HG03460 (cell line): ENCODE results near the gene AMPH.
"Not testable (repeated sequence)": the region's sequence is repeated elsewhere in the genome, so short reads cannot be mapped to it uniquely, and the experiment has no call there.

Experiments used
- ATAC-seq: cut with Tn5 transposase; IDR thresholded peaks from one replicate; pipeline ENCODE4 v1.9.1; 2021; ENCODE audit not compliant: unreplicated experiment

Gene AMPH

GRCh38 chr7:38354271-38354851 lies 276.8 kb downstream of the AMPH start:
- ATAC-seq = not testable (repeated sequence)

GRCh38 chr7:38353431-38353881 lies 277.7 kb downstream of the AMPH start:
- ATAC-seq = peak; percentile 51

- no peak for ATAC-seq
Observed at GRCh38 chr7:38351601-38352000, 279.6 kb downstream of the AMPH start.

GRCh38 chr7:38350777-38351176 lies 280.4 kb downstream of the AMPH start:
- ATAC-seq = not testable (repeated sequence)

- peak; percentile 58 for ATAC-seq
Observed at GRCh38 chr7:38349869-38350583, 281.1 kb downstream of the AMPH start.

- peak; percentile 25 for ATAC-seq
Observed at GRCh38 chr7:38349126-38349795, 281.9 kb downstream of the AMPH start.

GRCh38 chr7:38345299-38346172 lies 285.6 kb downstream of the AMPH start:
- ATAC-seq = peak; percentile 64

- peak; percentile 51 for ATAC-seq
Observed at GRCh38 chr7:38344741-38345140, 286.4 kb downstream of the AMPH start.

GRCh38 chr7:38342135-38342534 lies 289.0 kb downstream of the AMPH start:
- not testable (repeated sequence) for ATAC-seq

- ATAC-seq = not testable (repeated sequence)
Observed at GRCh38 chr7:38341172-38341705, 289.9 kb downstream of the AMPH start.

GRCh38 chr7:38339953-38340819 lies 291.0 kb downstream of the AMPH start:
- no peak for ATAC-seq

- not testable (repeated sequence) for ATAC-seq
Observed at GRCh38 chr7:38336148-38336515, 295.0 kb downstream of the AMPH start.

- ATAC-seq = peak; percentile 96
Observed at GRCh38 chr7:38335492-38336147, 295.6 kb downstream of the AMPH start.

- no peak for ATAC-seq
Observed at GRCh38 chr7:38335128-38335491, 296.1 kb downstream of the AMPH start.

- no peak for ATAC-seq
Observed at GRCh38 chr7:38334163-38334562, 297.0 kb downstream of the AMPH start.
